Stimulated activated CD8-positive, alpha-beta memory T cell treated with anti-CD3 and anti-CD28 coated beads, Interleukin-7, amount 100 ng/mL, for 48 hours (primary cell): ENCODE measurements around the gene ZNRF1.
"Not testable (repeated sequence)": the region's sequence is repeated elsewhere in the genome, so short reads cannot be mapped to it uniquely, and the experiment has no call there.

ENCODE experiments used
- DNase-seq, 2 donors: peaks; one replicate each; pipeline ENCODE4 v3.0.0-alpha.2; 2020; ENCODE audit warnings: low read depth in 1 of 2; ENCODE audit errors: extremely low read depth in 1 of 2

Gene ZNRF1

DNA sequence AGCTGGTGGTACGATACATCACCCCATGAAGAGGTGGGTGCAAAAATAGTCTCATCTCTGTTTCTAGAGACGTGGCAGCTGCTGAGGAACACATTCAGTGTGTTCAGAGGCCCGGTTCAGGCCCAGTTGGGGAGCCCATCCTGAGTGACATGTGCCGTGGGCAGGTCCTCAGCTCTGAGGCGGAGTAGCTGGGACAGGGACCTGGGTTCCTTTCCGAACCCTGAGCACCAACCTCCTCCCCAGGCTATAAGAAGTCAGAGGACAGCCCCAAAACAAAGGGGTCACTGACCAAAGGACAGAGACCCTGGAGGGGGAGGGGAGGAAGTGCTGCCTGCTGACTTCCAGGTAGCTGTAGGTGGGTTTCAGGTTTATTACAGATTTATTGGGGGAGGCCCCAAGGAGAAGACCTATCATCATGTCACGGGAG lies 112.7 kb downstream of the ZNRF1 start:
- DNase-seq: no peak

DNA sequence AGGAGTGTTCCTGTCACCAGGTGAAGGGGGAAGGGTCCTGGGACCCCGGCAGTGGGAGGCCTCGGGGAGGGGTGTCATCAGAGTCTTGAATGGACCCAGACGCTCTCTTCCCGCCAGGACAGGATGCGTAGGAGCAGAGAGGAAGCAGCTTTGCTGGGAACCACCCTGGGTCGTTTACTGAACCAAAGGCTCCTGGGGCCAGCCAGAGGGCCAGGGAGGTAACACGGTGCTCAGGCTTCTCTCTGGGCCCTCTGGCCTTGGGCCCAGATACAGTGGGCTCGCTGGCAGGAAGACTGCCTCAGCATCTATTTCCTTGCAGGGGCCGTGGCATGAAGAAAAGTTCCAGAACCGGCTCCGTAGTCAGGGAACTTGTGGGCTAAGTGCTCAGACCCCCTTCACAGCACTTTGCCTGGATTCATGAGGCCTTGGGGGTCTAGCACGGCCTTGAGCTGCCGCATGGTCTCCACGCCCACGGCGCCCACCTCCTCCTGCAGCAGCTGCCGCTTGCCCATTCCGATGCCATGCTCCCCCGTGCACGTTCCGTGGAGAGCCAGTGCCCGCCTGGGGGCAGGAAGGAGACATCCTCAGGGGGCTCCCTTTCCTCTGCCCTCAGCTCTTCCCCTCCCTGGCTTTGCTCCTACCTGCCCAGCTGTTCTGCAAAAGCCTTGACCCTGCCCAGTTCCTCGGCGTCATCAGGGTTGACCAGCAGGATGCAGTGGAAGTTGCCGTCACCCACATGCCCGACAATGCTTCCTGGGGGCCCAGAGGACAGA lies 113.3 kb downstream of the ZNRF1 start:
- DNase-seq: no peak

DNA sequence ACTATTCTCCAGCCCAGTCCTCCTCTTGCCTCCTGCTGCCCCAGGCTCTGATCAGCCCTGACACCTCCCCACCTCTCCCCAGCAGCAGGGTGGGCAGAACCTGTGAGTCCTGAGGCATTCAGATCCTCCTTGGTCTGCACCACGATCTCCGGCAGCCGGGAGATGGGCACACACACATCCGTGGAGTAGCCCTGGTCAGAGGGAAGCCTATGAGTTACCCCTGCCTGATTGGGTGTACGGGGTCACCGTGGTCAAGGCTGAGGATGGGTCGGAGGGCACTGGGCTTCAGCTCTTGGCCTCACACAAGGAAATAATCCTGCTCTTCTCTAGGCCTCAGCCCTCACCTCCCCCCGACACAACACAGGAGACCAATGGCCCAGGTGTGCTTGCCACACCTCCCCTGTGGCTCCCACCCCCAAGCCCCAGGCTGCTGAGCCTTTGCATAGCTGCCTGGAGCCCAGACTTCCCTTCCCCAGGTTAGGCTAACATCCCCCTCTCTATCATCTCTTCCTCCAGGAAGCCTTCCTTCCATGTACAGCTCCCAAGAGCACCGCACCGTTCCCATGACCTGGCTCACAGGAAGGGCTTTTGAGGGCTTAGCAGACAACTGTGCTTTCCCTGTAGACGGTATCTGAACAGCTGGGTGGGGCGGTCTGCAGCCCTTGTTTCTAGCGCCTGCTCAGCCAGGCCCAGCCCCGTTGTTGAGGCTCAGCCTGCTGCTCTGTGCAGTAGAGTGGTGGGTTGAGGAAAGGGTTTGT lies 114.1 kb downstream of the ZNRF1 start:
- DNase-seq: no peak

GRCh38 chr16:75113541-75114121 lies 114.8 kb downstream of the ZNRF1 start:
- DNase-seq: no peak

- no peak for DNase-seq
These were observed 115.5 kb downstream of the ZNRF1 start for GRCh38 chr16:75114179-75114945.

DNA sequence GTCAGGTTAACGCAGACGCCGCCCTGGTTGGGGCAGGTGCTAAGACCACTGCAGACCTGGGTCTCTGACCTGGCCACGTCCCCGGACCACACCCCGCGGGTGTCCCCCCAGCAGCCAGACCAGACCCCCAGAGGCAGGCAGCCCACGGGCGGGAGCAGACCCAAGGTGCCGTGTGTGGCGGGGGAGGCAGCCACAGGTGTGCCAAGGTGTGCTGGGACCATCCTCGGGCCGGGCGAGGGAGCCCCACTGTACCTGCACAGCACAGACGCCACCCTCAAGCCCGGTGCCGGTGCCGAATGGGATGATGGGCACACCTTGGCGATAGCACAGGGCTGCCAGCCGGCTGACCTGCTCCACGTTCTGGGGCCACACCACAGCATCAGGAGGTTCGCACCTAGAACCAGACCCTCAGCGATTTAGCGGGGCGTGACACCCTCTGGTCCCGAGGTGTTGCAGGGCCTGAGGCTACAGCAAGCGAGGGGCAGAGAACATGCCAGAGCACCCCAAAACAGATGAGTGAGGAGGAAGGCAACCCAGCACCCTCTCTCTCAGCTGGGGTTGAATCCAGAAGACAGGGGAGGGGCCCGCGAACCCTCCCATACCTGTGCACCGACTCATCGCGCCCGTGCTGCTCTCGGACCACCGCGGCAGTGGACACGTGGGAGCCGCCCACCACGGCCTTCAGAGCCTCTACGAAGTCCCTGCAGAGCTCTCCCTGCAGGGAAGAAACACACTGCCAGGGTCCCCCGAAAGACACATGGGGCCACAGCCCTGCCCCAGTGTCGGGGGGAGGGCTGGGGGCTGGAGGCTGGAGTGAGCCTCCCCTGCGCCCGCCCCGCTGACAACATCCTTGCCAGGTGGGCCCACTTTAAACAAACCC lies 116.4 kb downstream of the ZNRF1 start:
- no peak for DNase-seq

GRCh38 chr16:75116081-75116910 lies 117.5 kb downstream of the ZNRF1 start, which contains the start of gene LDHD:
Gene LDHD (minus strand): TSS chr16:75116780. CDS start chr16:75116720, 60 bp downstream.
- DNase-seq: no peak

GRCh38 chr16:75116911-75117245 lies 118.1 kb downstream of the ZNRF1 start:
- DNase-seq: no peak

DNA sequence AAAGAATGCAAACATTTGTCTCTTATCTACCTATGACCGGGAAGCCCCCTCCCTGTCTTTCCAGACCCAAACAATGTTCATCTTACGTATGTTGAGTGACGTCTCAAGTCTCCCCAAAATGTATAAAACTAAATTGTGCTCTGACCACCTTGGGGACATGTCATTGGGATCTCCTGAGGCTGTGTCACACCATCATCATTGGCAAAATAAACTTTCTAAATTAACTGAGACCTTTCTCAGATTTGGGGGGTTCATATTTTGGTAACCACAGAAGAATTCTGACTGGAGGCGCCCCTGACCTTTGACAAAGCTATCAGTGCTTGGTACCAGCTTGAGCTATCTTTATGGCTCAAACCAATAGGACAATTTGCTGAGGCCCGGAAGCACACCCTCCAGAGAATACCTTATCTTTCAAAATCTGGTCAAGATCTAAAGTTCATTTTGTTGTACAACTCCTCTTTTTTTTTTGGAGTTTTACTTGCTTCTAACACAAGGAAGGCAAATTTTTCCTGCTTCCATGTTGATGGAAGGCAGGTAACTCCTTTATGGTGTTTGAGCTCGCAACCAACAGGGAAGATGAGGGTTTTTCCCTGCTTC lies 120.2 kb downstream of the ZNRF1 start:
- DNase-seq: no peak

DNA sequence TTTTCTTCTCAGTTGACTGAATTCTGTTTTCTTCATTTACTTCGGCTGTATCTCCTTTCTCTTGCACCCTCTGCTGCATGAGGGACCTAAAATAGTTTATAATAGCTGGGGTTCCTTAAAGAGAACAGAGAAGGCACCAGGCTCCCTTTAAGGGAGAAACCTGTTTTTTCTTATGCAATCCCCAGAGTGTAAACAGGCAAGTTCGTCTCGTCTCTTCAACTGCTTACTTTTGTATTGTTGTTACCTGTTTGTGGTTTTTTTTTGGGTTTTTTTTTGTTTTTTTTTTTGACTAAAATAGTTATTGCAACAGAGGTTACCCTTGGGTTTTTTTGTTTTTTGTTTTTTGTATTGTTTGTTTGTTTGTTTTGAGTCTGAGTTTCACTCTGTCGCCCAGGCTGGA lies 121.4 kb downstream of the ZNRF1 start:
- DNase-seq: no peak

DNA sequence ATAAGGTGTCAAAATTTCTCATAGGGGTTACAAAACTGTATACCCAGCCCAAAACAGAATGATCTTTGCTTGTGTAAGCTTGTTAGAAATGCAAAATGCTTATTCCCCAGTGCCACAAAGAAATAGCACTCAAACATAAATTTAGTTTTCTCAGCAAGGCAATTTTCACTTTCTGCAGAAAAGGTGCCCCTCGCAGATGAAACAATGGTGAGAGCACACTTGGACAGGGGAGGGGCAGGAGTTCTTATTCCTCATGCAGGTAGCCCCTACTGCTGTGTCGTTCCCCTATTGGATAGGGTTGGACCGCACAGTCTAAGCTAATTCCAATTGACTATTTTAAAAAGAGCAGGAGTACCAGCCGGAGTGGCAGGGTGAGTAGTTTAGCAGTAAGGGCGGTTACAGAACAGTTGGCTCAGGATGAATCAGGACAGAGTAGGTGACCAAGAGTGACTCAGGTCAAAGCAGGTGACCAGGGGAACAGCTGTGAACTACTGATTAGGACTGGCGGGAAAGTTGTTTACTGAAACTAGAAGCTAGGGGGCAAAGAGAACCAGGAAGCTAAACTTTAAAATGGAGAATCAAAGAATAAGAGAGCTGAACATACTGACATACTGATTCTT lies 123.2 kb downstream of the ZNRF1 start:
- DNase-seq: no peak

DNA sequence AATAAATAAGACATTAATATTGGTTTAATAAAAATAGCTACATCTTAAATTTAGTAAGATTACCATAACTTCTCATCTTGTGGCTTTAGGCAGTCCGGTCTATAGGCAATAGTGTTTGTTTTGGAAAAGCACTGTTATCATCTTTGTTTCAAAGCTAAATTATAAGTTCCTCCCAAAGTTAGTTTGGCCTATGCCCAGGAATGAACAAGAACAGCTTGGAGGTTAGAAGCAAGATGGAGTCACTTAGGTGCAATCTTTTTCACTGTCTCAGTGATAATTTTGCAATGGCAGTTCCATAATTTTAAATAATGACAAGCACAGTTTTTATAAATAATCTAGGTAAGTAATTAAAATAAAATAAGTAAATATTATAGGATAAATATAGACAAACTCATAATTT lies 123.8 kb downstream of the ZNRF1 start:
- DNase-seq: no peak

- no peak for DNase-seq
These were observed 129.0 kb downstream of the ZNRF1 start for GRCh38 chr16:75127713-75128415.

DNA sequence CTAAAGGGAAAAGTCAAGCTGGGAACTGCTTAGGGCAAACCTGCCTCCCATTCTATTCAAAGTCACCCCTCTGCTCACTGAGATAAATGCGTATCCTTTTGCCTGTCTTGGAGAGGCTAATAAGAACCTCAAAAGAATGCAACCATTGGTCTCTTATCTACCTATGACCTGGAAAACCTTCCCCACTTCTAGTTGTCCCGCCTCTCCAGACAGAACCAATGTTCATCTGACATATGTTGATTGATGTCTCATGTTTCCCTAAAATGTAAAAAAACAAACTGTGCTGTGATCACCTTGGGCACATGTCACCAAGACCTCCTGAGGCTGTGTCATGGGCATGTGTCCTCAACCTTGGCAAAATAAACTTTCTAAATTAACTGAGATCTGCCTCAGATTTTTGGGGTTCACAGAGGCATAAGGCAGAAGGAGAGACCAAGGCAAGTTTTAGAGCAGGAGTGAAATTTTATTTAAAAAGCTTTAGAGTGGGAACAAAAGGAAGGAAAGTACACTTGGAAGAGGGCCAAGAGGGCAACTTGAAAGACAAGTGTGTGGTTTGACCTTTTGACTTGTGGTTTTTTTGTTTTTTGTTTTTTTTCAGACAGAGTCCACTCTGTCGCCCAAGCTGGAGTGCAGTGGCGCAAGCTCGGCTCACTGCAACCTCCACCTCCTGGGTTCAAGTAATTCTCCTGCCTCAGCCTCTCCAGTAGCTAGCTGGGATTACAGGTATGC lies 130.8 kb downstream of the ZNRF1 start:
- DNase-seq: not testable (repeated sequence)

GRCh38 chr16:75130150-75130771 lies 131.4 kb downstream of the ZNRF1 start:
- no peak for DNase-seq

DNA sequence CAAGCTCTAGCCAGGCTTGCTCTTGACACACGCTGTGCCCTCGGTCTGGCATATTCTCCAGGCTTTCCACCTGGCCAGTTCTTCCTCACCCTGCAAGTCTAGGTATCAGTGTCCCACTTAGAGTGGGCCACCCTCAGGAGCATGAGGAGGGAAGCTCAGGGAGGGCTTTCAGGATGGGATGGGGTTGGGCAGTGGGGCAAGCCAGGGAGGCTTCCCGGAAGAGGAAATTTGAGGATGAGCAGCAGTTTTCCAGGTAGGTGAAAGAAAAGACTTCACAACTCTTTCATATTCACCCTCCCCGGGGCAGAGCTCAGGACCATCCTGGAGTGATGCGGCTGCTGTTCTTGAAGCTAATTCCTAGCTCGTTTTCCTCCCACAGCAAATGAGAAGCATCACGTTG lies 132.3 kb downstream of the ZNRF1 start:
- no peak for DNase-seq

- no peak for DNase-seq
These were observed 139.4 kb downstream of the ZNRF1 start for GRCh38 chr16:75138233-75138632.
